ENCODE measurements around the gene ADARB1. TPM values are rescaled to one million over a fixed set of nuclear protein-coding genes. Genes with fewer than 3 reads are reported as not detected.

The ADARB1 gene
- total RNA-seq, 4 donors from 2014 or later, result 6.8 to 32.2 (median 17.3) TPM

- 80 to 88% methylated on average over 2 to 5 of the region's 5 CpGs for WGBS, 2 donors (ENCODE audit: low coverage in 1 of 2)
- H3K4me3 ChIP-seq, result no peak overlapping the region
Measured at GRCh38 chr21:45260191-45260825, 185.9 kb downstream of the ADARB1 start.

GRCh38 chr21:45261093-45261492, 186.7 kb downstream of the ADARB1 start:
- H3K36me3 ChIP-seq, result peaks cover 0 to 18% (median 7%) of the 10 kb centered on the region in 4 donors
- DNase-seq, result no peak
- WGBS, 2 donors (ENCODE audit: low coverage in 1 of 2), result 80 to 88% methylated on average over 1 to 10 of the region's 10 CpGs
- in situ Hi-C loops (cut with MboI; ENCODE audit: low pct_ligation_motif_present in 1 of 4, low pct_unique_long_range_greater_than_20kb in 1 of 4, low sequenced_read_pairs in 3 of 4) (no loop called here), intact Hi-C loops (cut with DNase I; ENCODE audit: low total_unique reads) (no loop called here)
- no peak for TF ChIP-seq EP300 (IDR thresholded peaks at IDR 0.05; ENCODE audit: low read depth)
- no peak for TF ChIP-seq CTCF (IDR thresholded peaks at IDR 0.05)
- TF ChIP-seq POLR2A (IDR thresholded peaks at IDR 0.05), result no peak
- no peak for TF ChIP-seq POLR2AphosphoS5 (IDR thresholded peaks at IDR 0.05)
- peaks cover 18% of the 10 kb centered on the region for H3K27me3 ChIP-seq
- H3K9me3 ChIP-seq, result no peaks in the 10 kb centered on the region
- no peak overlapping the region for H3K4me3 ChIP-seq
- no peak overlapping the region for H3K27ac ChIP-seq
- no peaks in the 10 kb centered on the region for H3K4me1 ChIP-seq

More at GRCh38 chr21:45260191-45260825, 185.9 kb downstream of the ADARB1 start:
- no peaks in the 10 kb centered on the region for H3K9me3 ChIP-seq
- no peak overlapping the region for H3K27ac ChIP-seq
- H3K36me3 ChIP-seq, result peaks cover 0 to 17% (median 3%) of the 10 kb centered on the region in 4 donors
- H3K27me3 ChIP-seq, result peaks cover 22% of the 10 kb centered on the region
- no peaks in the 10 kb centered on the region for H3K4me1 ChIP-seq
- TF ChIP-seq EP300 (IDR thresholded peaks at IDR 0.05; ENCODE audit: low read depth) (no peak), POLR2A (IDR thresholded peaks at IDR 0.05) (no peak), POLR2AphosphoS5 (IDR thresholded peaks at IDR 0.05) (no peak), CTCF (IDR thresholded peaks at IDR 0.05) (no peak)
- in situ Hi-C loops (cut with MboI; ENCODE audit: low pct_ligation_motif_present in 1 of 4, low pct_unique_long_range_greater_than_20kb in 1 of 4, low sequenced_read_pairs in 3 of 4), result no loop called here
- DNase-seq, result no peak
- intact Hi-C loops (cut with DNase I; ENCODE audit: low total_unique reads), result no loop called here

GRCh38 chr21:45262041-45262581, 187.7 kb downstream of the ADARB1 start:
- no peak overlapping the region for H3K4me3 ChIP-seq
- H3K27me3 ChIP-seq, result peaks cover 13% of the 10 kb centered on the region
- no peaks in the 10 kb centered on the region for H3K4me1 ChIP-seq
- in situ Hi-C loops (cut with MboI; ENCODE audit: low pct_ligation_motif_present in 1 of 4, low pct_unique_long_range_greater_than_20kb in 1 of 4, low sequenced_read_pairs in 3 of 4), result no loop called here
- H3K9me3 ChIP-seq, result no peaks in the 10 kb centered on the region
- H3K36me3 ChIP-seq, result peaks cover 0 to 25% (median 11%) of the 10 kb centered on the region in 4 donors
- TF ChIP-seq POLR2A (IDR thresholded peaks at IDR 0.05) (no peak), EP300 (IDR thresholded peaks at IDR 0.05; ENCODE audit: low read depth) (no peak), CTCF (IDR thresholded peaks at IDR 0.05) (no peak), POLR2AphosphoS5 (IDR thresholded peaks at IDR 0.05) (no peak)
- intact Hi-C loops (cut with DNase I; ENCODE audit: low total_unique reads), result no loop called here
- 56 to 91% methylated on average over 1 to 7 of the region's 7 CpGs for WGBS, 2 donors (ENCODE audit: low coverage in 1 of 2)
- DNase-seq, result no peak
- H3K27ac ChIP-seq, result peak overlapping the region in 1 of 4 donors; percentile 35

GRCh38 chr21:45262616-45263015, 188.2 kb downstream of the ADARB1 start:
- H3K4me1 ChIP-seq, result no peaks in the 10 kb centered on the region
- peak overlapping the region in 1 of 4 donors; percentile 35 for H3K27ac ChIP-seq
- in situ Hi-C loops (cut with MboI; ENCODE audit: low pct_ligation_motif_present in 1 of 4, low pct_unique_long_range_greater_than_20kb in 1 of 4, low sequenced_read_pairs in 3 of 4), result no loop called here
- TF ChIP-seq POLR2AphosphoS5 (IDR thresholded peaks at IDR 0.05) (no peak), POLR2A (IDR thresholded peaks at IDR 0.05) (no peak), EP300 (IDR thresholded peaks at IDR 0.05; ENCODE audit: low read depth) (no peak)
- 67 to 76% methylated on average over 1 to 11 of the region's 11 CpGs for WGBS, 2 donors (ENCODE audit: low coverage in 1 of 2)
- intact Hi-C loops (cut with DNase I; ENCODE audit: low total_unique reads), result no loop called here
- H3K4me3 ChIP-seq, result no peak overlapping the region
- H3K27me3 ChIP-seq, result peaks cover 8% of the 10 kb centered on the region
- peaks cover 0 to 30% (median 14%) of the 10 kb centered on the region in 4 donors for H3K36me3 ChIP-seq
- DNase-seq, result peak; percentile 74
- no peaks in the 10 kb centered on the region for H3K9me3 ChIP-seq

Measured in transverse colon (tissue), 4 donors.